GM21526 (cell line): ENCODE data around the gene LRRC1.

Source experiments
- ATAC-seq: cut with Tn5 transposase; IDR thresholded peaks from one replicate; pipeline ENCODE4 v1.9.1; 2021; ENCODE audit warnings: moderate library complexity; ENCODE audit not compliant: unreplicated experiment, low FRiP score

LRRC1 gene

GRCh38 chr6:53919881-53920360 lies 125.1 kb downstream of the LRRC1 start:
- ATAC-seq = no peak

- ATAC-seq = no peak
These were observed 126.1 kb downstream of the LRRC1 start for GRCh38 chr6:53920881-53921280.

GRCh38 chr6:53921639-53922038 lies 126.8 kb downstream of the LRRC1 start:
- ATAC-seq = no peak

- ATAC-seq = no peak
These were observed 127.8 kb downstream of the LRRC1 start for GRCh38 chr6:53922539-53922981.

DNA sequence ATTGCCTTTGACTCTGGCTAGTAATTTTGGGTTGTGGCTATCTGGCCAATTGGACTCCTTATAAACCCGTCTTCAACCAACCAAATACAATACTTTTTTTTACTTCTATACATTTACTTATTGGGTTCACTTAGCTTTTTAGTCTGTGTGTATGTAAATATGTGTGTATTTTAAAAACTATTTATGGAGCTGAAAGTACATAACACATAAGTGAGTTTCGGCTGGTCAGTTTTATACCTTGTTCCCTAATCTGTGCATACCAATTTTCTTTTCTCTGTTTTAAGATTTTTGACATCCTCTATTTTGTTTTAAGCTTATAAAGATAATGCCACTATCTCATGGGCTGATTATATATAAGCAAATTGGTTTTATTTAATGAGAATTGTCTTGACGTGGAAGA lies 129.5 kb downstream of the LRRC1 start:
- no peak for ATAC-seq

DNA sequence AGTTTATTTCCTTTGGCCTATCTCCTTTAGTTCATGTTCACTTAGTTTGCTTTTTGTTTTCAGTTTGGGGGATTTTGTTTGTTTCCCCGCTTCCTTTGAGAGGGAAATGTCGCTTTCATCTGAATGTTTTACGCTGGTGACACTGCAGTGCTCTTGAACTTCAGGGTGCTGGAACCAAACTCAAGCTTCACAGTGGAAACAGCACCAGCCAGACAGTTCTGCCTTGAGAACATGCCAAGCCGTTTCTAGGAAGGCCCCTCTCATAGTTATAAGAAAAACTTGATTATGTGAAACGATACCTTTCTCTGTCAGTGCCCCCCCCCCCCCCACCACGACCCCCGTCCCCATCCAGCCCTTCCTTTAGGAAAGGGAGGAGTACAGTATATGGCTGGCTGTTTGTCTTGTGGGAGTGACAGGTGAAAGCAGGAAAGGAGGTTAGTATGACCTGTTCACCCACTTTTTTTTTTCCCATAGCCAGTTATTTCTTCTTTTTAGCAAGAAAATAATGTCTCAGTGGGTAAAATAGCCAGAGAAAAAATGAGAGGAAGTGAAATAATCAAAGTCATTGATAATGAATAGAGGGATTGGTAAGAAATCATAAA lies 130.1 kb downstream of the LRRC1 start:
- ATAC-seq = no peak

DNA sequence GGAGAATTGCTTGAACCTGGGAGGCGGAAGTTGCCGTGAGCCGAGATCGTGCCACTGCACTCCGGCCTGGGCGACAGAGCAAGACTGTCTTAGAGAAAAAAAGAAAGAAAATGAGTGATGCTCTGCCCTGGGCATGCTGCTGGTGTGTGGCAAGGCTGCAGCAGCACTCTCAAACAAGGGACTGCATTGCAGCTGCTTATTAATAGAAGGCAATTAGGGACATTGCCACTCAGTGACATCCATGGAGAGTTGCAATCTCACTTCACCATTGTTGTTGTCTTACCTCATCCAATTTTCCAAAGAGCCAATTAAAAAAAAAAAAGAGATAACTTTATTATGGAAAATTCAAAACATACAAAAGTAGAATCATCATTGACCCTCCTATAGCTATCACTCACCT lies 131.1 kb downstream of the LRRC1 start:
- ATAC-seq = no peak

GRCh38 chr6:53926505-53926904 lies 131.7 kb downstream of the LRRC1 start:
- ATAC-seq = no peak

DNA sequence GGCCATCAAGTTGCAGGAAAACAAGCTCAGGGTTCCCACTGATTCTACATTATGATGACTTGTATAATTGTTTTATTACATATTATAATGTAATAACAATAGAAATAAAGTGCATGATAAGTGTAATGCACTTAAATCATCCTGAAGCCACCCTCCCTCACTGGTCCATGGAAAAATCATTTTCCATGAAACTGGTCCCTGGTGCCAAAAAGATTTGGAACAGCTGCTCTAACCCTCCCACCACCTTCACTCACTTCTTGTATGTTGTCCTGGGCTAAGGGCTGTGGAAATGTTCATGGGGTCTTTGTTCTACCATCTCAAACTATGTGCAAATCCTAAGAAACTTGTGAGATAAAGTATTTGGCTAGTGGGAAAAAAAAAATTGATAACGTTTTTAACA lies 133.8 kb downstream of the LRRC1 start:
- ATAC-seq = no peak

GRCh38 chr6:53929041-53929820 lies 134.4 kb downstream of the LRRC1 start:
- no peak for ATAC-seq

DNA sequence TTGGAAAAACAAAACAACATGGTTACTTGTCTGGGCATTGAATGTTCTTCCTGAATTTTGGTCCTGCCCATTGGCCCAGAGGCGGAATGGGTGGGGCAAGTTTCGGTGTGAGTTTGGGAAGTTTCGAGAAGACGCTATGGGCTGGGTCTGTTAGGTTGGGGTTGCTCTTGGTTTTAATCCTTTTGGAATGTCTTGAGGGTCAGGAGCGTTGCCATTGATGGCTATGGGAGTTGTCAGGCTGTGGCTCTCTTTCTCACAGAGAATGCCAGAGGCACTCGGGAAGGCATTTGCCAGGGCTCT lies 135.0 kb downstream of the LRRC1 start:
- ATAC-seq = no peak

GRCh38 chr6:53930330-53930729 lies 135.5 kb downstream of the LRRC1 start:
- ATAC-seq = no peak

DNA sequence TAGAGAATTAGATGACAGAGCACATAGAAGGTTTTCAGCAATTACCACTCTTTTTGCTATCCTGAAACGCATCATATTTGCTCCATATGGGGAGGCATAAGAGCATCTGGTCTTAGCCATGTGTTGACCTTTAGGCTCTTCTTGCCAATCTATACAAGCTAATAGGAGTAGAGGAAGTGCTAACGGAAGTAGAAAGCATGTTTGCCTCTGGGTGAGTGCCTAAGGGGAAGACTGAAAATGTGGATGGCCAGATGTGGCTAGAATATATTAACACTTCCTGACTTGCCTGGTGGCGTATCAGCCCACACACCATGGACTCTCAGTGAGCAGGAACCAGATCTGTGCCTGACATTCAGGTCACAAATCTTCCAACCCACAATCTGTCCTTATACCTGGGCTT lies 136.3 kb downstream of the LRRC1 start:
- no peak for ATAC-seq

DNA sequence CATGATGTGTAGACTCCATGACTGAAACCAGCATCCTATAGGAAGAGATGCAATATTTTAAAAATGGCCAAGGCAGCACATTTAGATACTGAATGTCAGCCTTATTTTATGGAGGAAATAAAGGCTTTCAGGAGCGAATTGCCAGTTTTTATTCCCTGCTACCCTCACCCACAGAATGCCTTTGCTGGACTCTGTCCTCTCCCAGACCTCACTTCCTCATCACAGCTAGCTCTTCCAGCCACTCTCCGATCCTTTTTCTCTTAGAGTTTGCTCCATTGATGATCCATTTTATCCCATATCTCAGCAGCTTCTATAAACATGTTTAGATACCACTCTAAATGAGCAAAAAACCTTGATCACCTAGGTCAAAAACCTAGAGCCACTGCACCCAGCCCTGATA lies 137.7 kb downstream of the LRRC1 start:
- ATAC-seq = no peak

DNA sequence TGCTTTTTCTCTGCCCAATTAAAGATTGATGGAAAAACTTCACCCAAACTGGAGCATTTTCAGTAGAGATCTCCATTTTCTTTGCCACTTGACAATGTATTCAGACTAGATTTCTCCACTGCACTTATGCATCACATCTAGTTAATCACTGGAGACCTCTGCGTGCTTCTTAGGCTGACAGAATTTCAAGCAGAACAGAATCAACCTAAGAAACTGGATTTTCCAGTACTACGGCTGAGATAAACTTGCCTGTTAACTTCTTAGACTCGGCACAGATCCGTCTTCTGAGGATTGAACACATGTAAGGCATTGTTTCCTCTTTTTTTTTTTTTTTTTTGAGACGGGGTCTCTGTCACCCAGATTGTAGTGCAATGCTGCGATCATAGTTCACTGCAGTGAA lies 139.2 kb downstream of the LRRC1 start:
- no peak for ATAC-seq

- no peak for ATAC-seq
These were observed 142.7 kb downstream of the LRRC1 start for GRCh38 chr6:53937461-53937860.

DNA sequence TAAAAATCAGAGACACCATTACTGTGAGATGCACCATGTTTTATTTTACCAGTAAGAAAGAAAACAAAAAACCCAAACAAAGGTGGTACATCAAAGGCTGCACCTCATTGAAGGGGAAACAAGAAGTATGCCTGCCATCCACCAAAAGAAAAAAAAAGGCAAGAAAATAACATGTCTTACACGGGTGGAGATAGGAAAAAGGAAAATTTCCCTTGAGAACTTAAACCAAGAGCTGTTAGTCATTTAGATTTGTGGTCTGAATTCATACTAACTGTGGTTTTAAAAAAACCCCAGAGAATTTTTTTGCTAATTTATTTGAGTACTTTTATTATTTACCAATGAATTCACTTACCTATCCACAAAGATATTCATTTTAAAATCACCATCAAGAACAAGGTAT lies 144.0 kb downstream of the LRRC1 start:
- no peak for ATAC-seq

DNA sequence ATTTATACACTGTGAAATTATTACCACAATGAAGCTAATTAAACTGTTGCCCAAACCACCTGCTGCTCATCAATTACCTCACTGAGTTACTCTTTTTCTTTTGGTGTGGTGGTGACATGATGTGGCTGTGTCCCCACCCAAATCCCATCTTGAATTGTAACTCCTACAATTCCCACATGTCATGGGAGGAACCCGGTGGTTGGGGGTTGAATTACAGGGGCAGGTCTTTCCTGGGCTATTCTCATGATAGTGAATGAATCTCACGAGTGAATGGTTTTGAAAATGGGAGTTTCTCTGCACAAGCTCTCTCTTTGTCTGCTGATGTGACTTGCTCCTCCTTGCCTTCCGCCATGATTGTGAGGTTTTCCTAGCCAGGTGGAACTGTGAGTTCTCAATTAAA lies 145.0 kb downstream of the LRRC1 start:
- ATAC-seq = no peak

DNA sequence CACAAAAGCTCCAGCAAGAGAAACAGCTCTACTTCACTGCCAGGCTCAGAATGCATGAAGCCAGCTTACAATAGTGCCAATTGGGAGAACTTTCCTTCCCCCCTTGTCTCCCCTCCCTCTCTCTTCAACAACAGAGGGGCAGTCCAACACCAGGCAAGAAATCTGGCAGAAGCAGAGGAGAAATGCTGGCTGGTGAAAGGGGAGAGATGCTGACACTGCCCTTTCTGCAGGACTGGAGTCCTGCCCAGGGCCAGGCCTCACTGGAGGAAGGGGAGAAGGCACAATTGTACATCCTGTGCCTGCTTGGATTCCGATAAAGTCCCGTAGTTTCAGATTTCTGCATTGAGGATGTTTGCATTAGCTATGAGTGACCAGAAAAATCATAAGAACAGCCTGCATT lies 148.6 kb downstream of the LRRC1 start:
- ATAC-seq = no peak

DNA sequence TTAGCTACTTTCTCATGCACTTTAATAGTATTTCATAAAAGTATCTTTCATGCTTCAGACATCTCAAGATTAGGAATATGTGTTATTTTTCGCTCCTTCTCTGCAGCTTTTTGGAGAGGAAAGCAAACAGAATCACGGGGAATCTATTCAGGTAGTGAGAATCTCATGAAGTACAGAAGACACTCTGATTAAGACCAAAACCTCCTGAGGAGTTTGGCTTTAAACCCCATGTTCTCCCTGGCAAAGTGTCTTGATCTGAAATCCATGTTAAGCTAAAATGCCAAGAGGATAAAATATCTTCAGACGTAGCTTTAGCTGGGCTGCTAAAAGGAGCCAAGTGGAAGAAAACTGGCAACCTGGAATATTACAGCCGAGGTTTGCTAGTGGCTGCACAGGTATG lies 149.3 kb downstream of the LRRC1 start:
- ATAC-seq = no peak

DNA sequence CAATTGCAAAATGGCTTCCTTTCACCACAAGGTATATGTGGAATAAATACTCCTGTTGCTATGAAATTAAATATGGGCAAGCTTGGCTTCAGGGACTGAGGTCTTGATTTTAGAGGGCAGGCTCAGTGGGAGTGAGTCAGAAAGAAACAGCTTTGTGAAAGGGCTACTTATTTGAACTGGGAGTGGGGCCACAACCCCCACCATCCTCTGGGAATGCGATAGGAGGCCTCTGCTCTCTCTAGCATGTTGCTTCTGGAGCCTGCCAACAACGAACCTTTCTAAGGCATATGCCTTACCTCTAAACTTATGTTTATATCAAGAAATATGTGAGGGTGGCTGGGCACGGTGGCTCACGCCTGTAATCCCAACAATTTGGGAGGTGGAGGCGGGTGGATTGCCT lies 149.7 kb downstream of the LRRC1 start:
- no peak for ATAC-seq

DNA sequence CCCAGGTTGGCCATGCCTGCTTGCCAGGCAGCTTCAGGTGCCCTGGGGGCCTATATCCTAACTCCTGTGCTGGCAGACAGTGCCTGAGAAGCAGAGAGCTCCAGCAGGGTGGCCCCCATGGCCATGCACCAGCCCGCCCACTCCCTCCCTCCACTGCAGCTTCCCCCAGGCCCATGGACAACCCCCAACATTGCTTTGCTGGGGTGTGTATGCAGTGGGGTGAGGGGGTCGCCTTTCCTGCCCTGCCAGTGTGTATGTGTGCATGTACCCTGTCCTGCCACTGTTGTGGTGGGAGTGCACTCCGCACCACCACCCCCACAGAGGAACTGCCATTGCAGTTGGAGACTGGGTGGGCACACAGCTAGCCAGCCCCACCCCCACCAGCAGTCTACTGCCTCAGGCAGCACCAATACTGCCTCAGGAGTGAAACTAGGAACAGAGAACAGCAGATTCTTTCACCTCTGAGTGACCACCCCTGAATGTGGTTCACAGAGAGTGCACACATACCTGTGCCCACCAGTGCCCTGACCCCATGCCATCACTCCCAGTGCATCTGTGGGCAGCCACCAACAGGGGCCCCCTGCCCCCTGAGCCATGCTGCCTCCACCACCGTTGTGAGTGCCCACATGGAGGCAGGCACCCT lies 151.1 kb downstream of the LRRC1 start:
- no peak for ATAC-seq
